Fibroblast of lung (primary cell): ENCODE data around the gene KCNMA1. TPM values are rescaled to one million over a fixed set of nuclear protein-coding genes. Genes with fewer than 3 reads are reported as not detected.
A peak's percentile ranks its signal among the peaks of the same experiment; 100 is the strongest.

Experiments used
- DNase-seq, 2 donors: peaks; one replicate each; pipeline versions ENCODE4 v3.0.0 to v3.0.0-alpha.2; 2010; ENCODE audit warnings: low read depth in 2 of 2
- H2AFZ ChIP-seq: 2 replicates; pipeline ENCODE4 v1.5.1; 2012; ENCODE audit warnings: low read length, control low read depth, inconsistent platforms
- H3K27ac ChIP-seq: 2 replicates; pipeline ENCODE4 v1.5.1; 2011; ENCODE audit warnings: low read length, control low read depth; ENCODE audit not compliant: insufficient read depth
- H3K27me3 ChIP-seq: 2 replicates; pipeline ENCODE4 v1.5.1; 2011; ENCODE audit warnings: mild to moderate bottlenecking, low read length; ENCODE audit not compliant: control insufficient read depth, insufficient read depth
- H3K36me3 ChIP-seq: 2 replicates; pipeline ENCODE4 v1.5.1; 2011; ENCODE audit warnings: low read length; ENCODE audit not compliant: control insufficient read depth, insufficient read depth
- H3K4me1 ChIP-seq: 2 replicates; pipeline ENCODE4 v1.5.1; 2011; ENCODE audit warnings: low read length; ENCODE audit not compliant: control insufficient read depth, insufficient read depth; ENCODE audit errors: extremely low read depth
- H3K4me2 ChIP-seq: 2 replicates; pipeline ENCODE4 v1.5.1; 2011; ENCODE audit warnings: low read length, control low read depth; ENCODE audit not compliant: insufficient read depth; ENCODE audit errors: extremely low read depth
- H3K4me3 ChIP-seq, 4 experiments: fragments of 200-600 bp in 1 of 4; sonication (generic) in 1 of 4; replicated peaks in 1 of 4; 2 replicates each; pipeline ENCODE4 v1.5.1; 2011 to 2016; ENCODE audit warnings: low read length in 4 of 4, low read depth in 3 of 4, mild to moderate bottlenecking in 3 of 4, control low read depth in 2 of 4, inconsistent platforms in 1 of 4, mixed read lengths in 1 of 4; ENCODE audit not compliant: insufficient read depth in 1 of 4; ENCODE audit errors: control extremely low read depth in 1 of 4
- H3K79me2 ChIP-seq: 2 replicates; pipeline ENCODE4 v1.5.1; 2012; ENCODE audit warnings: mild to moderate bottlenecking, low read length, inconsistent platforms; ENCODE audit not compliant: control insufficient read depth, insufficient read depth
- H3K9ac ChIP-seq: 2 replicates; pipeline ENCODE4 v1.5.1; 2011; ENCODE audit warnings: mild to moderate bottlenecking, low read length, control low read depth; ENCODE audit not compliant: insufficient read depth
- H3K9me3 ChIP-seq: 2 replicates; pipeline ENCODE4 v1.5.1; 2012; ENCODE audit warnings: low read depth, low read length; ENCODE audit not compliant: control insufficient read depth, insufficient read depth
- H4K20me1 ChIP-seq: 2 replicates; pipeline ENCODE4 v1.5.1; 2011; ENCODE audit warnings: low read length; ENCODE audit not compliant: control insufficient read depth, insufficient read depth; ENCODE audit errors: extremely low read depth
- EZH2 ChIP-seq: IDR thresholded peaks from 2 replicates; pipeline ENCODE4 v1.5.1; 2012; ENCODE audit warnings: low read length, control low read depth, mild to moderate bottlenecking; ENCODE audit errors: missing control alignments
- polyA plus RNA-seq, 2 donors: library from polyadenylated mRNA; depleted of rRNA in 1 of 2; stranded (reverse) in 1 of 2; unstranded in 1 of 2; fragments of >200 nt; gene quantifications; 2 replicates each; pipeline ENCODE4 v1.2.1, GENCODE V29; 2011 to 2012; ENCODE audit warnings: missing spikeins in 1 of 2
- total RNA-seq: library from RNA; depleted of rRNA; stranded (reverse); fragments of >200 nt; gene quantifications from 2 replicates; pipeline ENCODE4 v1.2.1, GENCODE V29; 2014
- TF ChIP-seq, protein P1 (sequence below), 2 donors: IDR thresholded peaks in 1 of 2; conservative IDR thresholded peaks in 1 of 2; 1 replicate in 1 of 2; 2 replicates in 1 of 2; pipeline ENCODE4 v1.5.1; 2011 to 2012; ENCODE audit warnings: low read length in 2 of 2, control low read depth in 1 of 2, inconsistent platforms in 1 of 2, low read depth in 1 of 2, mild to moderate bottlenecking in 1 of 2

Gene KCNMA1
- total and polyA plus RNA-seq, 2 donors (not counting 1 experiment from before 2014, with no cell fraction given): 31.0 to 138 TPM

DNA sequence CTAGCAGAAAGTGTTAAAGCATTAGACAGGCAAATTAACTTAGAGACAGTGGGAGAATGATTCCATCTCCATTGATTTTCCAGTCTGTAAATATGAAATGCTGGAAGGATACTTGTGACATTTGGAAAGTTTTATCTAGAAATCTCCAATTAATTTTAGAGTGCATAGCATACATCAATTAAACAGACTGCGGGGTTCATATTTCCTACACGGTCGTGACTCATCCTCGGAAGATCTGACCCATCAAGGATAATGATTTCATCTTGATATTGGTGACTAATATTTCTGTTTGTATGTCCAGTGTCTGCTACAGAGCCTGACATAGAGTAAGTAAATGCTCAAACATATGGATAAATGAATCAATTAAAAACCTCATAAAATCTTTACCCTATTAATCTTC lies 474.9 kb downstream of the KCNMA1 start:
- no peak overlapping the region for H3K4me3 ChIP-seq
- H3K4me1 ChIP-seq: peaks cover 41% of the 10 kb centered on the region
- H2AFZ ChIP-seq: no peak overlapping the region
- no peaks in the 10 kb centered on the region for H3K36me3 ChIP-seq
- no peaks in the 10 kb centered on the region for H3K79me2 ChIP-seq
- H3K27ac ChIP-seq: no peak overlapping the region
- no peaks in the 10 kb centered on the region for H3K9me3 ChIP-seq
- no peak overlapping the region for H3K4me2 ChIP-seq
- no peak overlapping the region for H3K9ac ChIP-seq
- no peaks in the 10 kb centered on the region for H4K20me1 ChIP-seq
- TF ChIP-seq, protein P1, sequence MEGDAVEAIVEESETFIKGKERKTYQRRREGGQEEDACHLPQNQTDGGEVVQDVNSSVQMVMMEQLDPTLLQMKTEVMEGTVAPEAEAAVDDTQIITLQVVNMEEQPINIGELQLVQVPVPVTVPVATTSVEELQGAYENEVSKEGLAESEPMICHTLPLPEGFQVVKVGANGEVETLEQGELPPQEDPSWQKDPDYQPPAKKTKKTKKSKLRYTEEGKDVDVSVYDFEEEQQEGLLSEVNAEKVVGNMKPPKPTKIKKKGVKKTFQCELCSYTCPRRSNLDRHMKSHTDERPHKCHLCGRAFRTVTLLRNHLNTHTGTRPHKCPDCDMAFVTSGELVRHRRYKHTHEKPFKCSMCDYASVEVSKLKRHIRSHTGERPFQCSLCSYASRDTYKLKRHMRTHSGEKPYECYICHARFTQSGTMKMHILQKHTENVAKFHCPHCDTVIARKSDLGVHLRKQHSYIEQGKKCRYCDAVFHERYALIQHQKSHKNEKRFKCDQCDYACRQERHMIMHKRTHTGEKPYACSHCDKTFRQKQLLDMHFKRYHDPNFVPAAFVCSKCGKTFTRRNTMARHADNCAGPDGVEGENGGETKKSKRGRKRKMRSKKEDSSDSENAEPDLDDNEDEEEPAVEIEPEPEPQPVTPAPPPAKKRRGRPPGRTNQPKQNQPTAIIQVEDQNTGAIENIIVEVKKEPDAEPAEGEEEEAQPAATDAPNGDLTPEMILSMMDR (conservative IDR thresholded peaks at IDR 0.05 in 1 of 2, IDR thresholded peaks at IDR 0.05 in 1 of 2; ENCODE audit: low read depth in 1 of 2, low read length in 2 of 2): no peak
- no peak for TF ChIP-seq EZH2
- peak; percentile 59 to 85 for DNase-seq
- H3K27me3 ChIP-seq: no peaks in the 10 kb centered on the region

DNA sequence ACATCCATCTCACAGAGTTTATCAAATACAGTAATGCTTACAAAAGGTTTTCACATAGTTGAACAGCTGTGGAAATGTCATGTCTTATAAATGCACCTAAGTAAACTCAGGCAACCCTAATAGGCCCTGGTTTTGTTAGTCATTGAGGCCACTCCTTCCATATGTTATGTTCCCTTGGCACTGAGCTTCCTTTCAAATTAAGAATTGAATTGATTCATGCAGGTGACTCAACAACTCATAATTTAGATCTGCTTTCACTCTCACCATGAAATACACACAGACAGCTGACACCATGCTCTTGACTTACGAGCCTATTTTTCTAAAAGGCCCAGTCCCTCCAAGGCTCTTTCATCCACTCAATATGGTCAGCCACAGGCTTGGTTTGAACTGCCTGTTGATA lies 476.9 kb downstream of the KCNMA1 start:
- H4K20me1 ChIP-seq: no peaks in the 10 kb centered on the region
- no peaks in the 10 kb centered on the region for H3K9me3 ChIP-seq
- H3K4me2 ChIP-seq: peak overlapping the region; percentile 11
- H3K4me3 ChIP-seq: no peak overlapping the region
- H2AFZ ChIP-seq: no peak overlapping the region
- H3K79me2 ChIP-seq: no peaks in the 10 kb centered on the region
- H3K27ac ChIP-seq: peak overlapping the region; percentile 70
- no peaks in the 10 kb centered on the region for H3K27me3 ChIP-seq
- peaks cover 49% of the 10 kb centered on the region for H3K4me1 ChIP-seq
- no peaks in the 10 kb centered on the region for H3K36me3 ChIP-seq
- no peak overlapping the region for H3K9ac ChIP-seq
- TF ChIP-seq EZH2: no peak
- TF ChIP-seq, protein P1 (conservative IDR thresholded peaks at IDR 0.05 in 1 of 2, IDR thresholded peaks at IDR 0.05 in 1 of 2; ENCODE audit: low read depth in 1 of 2, low read length in 2 of 2): no peak
- DNase-seq: peak; percentile 89 to 98

DNA sequence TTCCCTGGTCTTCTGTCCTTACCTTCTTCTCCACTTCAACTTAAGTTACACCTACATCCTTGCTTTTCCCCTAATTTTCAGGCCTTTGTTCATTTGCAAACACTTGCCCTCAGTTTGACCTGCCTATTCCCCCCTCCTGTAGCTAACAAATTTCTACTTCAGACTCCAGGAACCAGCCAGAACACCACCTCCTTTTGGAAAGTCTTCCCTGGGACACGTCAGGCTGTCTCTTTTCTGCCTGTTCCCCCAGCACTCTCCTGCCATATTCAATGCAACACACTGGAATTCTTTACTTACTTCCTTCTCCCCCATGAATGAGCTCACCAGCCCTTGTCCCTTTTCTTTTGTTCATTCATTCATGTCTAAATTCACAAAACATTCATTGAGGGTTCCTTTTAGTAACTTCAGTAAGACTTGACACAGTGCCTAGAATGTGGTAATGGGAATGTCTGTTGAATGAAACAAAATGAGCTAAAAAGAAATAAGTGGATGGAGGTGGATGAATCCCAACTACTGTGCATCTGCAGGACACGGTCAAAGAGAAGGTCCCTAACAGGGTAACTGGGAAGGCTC lies 478.0 kb downstream of the KCNMA1 start:
- TF ChIP-seq, protein P1 (conservative IDR thresholded peaks at IDR 0.05 in 1 of 2, IDR thresholded peaks at IDR 0.05 in 1 of 2; ENCODE audit: low read depth in 1 of 2, low read length in 2 of 2): no peak
- TF ChIP-seq EZH2: no peak
- Histone ChIP-seq H3K9me3 (no peaks in the 10 kb centered on the region), H3K9ac (no peak overlapping the region), H2AFZ (no peak overlapping the region), H3K4me3 (no peak overlapping the region), H3K4me1 (peaks cover 39% of the 10 kb centered on the region), H3K27ac (peak overlapping the region; percentile 60), H3K36me3 (no peaks in the 10 kb centered on the region), H3K79me2 (no peaks in the 10 kb centered on the region), H4K20me1 (no peaks in the 10 kb centered on the region), H3K4me2 (no peak overlapping the region), H3K27me3 (no peaks in the 10 kb centered on the region)
- DNase-seq: peak; percentile 35 to 96
